ENCODE data around the gene TOP3B. TPM values are rescaled to one million over a fixed set of nuclear protein-coding genes. Genes with fewer than 3 reads are reported as not detected.
A peak's percentile ranks its signal among the peaks of the same experiment; 100 is the strongest.

TOP3B gene
- total and polyA plus RNA-seq, 9 of the 15 experiments (the other 6 are each of a cell fraction or from before 2014, with no cell fraction given) = 3.0 to 188 (median 112) TPM

GRCh38 chr22:22018825-22019658 is 36.5 kb upstream of the TOP3B start (continued):
- no peak for TF ChIP-seq MYBL2 (IDR thresholded peaks at IDR 0.05; ENCODE audit: low read depth)
- TF ChIP-seq MYBL2 (CRISPR knock-in tag; IDR thresholded peaks at IDR 0.05; ENCODE audit: borderline replicate concordance) = 0 out of 2 replicates have a peak, but pooled peaks have one; percentile 41
- 0 out of 2 replicates have a peak, but pooled peaks have one; percentile 26 for TF ChIP-seq XRCC5 (IDR thresholded peaks at IDR 0.05; ENCODE audit: low read depth, low read length)
- no peak for TF ChIP-seq HDGF (IDR thresholded peaks at IDR 0.05)
- no peak for TF ChIP-seq RBM22 (IDR thresholded peaks at IDR 0.05; ENCODE audit: low read depth, low read length, poor library complexity, severe bottlenecking)
- TF ChIP-seq, protein P1, sequence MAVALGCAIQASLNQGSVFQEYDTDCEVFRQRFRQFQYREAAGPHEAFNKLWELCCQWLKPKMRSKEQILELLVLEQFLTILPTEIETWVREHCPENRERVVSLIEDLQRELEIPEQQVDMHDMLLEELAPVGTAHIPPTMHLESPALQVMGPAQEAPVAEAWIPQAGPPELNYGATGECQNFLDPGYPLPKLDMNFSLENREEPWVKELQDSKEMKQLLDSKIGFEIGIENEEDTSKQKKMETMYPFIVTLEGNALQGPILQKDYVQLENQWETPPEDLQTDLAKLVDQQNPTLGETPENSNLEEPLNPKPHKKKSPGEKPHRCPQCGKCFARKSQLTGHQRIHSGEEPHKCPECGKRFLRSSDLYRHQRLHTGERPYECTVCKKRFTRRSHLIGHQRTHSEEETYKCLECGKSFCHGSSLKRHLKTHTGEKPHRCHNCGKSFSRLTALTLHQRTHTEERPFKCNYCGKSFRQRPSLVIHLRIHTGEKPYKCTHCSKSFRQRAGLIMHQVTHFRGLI (CRISPR knock-in tag; IDR thresholded peaks at IDR 0.05) = 0 out of 2 replicates have a peak, but pooled peaks have one; percentile 50
- TF ChIP-seq KDM2B (CRISPR knock-in tag; IDR thresholded peaks at IDR 0.05) = no peak
- TF ChIP-seq L3MBTL2 (IDR thresholded peaks at IDR 0.05) = no peak
- TF ChIP-seq SOX6 (IDR thresholded peaks at IDR 0.05) = no peak
- no peak for TF ChIP-seq USF2 (CRISPR knock-in tag; IDR thresholded peaks at IDR 0.05)
- no peak for TF ChIP-seq ZNF586 (CRISPR knock-in tag; conservative IDR thresholded peaks at IDR 0.05)
- no peak for TF ChIP-seq POLR2G (IDR thresholded peaks at IDR 0.05; ENCODE audit: low read depth, low read length)
- no peak; the same call in 1 of the 2 replicates for TF ChIP-seq HMGXB4 (CRISPR knock-in tag; IDR thresholded peaks at IDR 0.05)
- TF ChIP-seq ZNF444 (CRISPR knock-in tag; IDR thresholded peaks at IDR 0.05) = no peak
- no peak for TF ChIP-seq ASH1L (IDR thresholded peaks at IDR 0.05; ENCODE audit: borderline replicate concordance, low read depth, partially characterized antibody)
- no peak for TF ChIP-seq SMARCB1 (IDR thresholded peaks at IDR 0.05; ENCODE audit: insufficient read length, low read depth)
- 0 out of 2 replicates have a peak, but pooled peaks have one; percentile 43 for TF ChIP-seq ZNF354B (CRISPR knock-in tag; IDR thresholded peaks at IDR 0.05)
- no peak; the same call in 1 of the 2 replicates for TF ChIP-seq ATF2 (CRISPR knock-in tag; IDR thresholded peaks at IDR 0.05)
- TF ChIP-seq C11orf30 (IDR thresholded peaks at IDR 0.05; ENCODE audit: low read depth) = no peak
- no peak for TF ChIP-seq POLR2B (IDR thresholded peaks at IDR 0.05; ENCODE audit: low read depth, partially characterized antibody)
- no peak; the same call in 1 of the 2 replicates for TF ChIP-seq STAT5A (IDR thresholded peaks at IDR 0.05; ENCODE audit: borderline replicate concordance, low read length)
- no peak for TF ChIP-seq PRMT5 (CRISPR knock-in tag; IDR thresholded peaks at IDR 0.05)
- peak; percentile 6; the same call in 1 of the 2 replicates for TF ChIP-seq SMAD4 (CRISPR knock-in tag; conservative IDR thresholded peaks at IDR 0.05)
- no peak for TF ChIP-seq NBN (IDR thresholded peaks at IDR 0.05; ENCODE audit: low read depth)
